Right kidney (tissue), 1 donor: Measurements from ENCODE around the gene CHCHD3.
"Not testable (repeated sequence)": the region's sequence is repeated elsewhere in the genome, so short reads cannot be mapped to it uniquely, and the experiment has no call there.

ENCODE experiments used
- DNase-seq: peaks from one replicate; pipeline ENCODE4 v3.0.0-alpha.2; 2016

The CHCHD3 gene

GRCh38 chr7:132902294-132902693, 179.6 kb downstream of the CHCHD3 start:
- DNase-seq: not testable (repeated sequence)

GRCh38 chr7:132901241-132901640, 180.6 kb downstream of the CHCHD3 start:
- DNase-seq: no peak

DNA sequence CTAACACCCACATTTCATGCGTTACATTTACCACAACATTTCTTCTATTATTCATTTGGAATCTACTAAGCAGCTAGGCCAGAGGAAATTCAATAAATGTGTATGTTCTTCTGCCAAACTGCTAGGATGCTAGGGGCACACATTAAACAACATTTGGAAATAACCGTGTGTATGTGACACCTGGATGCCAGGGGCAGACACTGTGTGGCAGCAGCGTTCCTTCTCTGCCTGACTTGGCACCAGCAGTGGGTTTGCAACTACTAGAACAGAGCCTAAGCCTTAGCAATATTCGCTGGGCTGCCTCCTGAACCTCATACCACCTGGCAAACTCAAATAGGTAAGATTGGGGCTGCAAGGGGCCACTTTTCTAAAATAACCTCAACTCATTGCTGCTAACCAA, 182.1 kb downstream of the CHCHD3 start:
- DNase-seq: no peak

- not testable (repeated sequence) for DNase-seq
Observed at GRCh38 chr7:132898641-132899175, 183.2 kb downstream of the CHCHD3 start.

DNA sequence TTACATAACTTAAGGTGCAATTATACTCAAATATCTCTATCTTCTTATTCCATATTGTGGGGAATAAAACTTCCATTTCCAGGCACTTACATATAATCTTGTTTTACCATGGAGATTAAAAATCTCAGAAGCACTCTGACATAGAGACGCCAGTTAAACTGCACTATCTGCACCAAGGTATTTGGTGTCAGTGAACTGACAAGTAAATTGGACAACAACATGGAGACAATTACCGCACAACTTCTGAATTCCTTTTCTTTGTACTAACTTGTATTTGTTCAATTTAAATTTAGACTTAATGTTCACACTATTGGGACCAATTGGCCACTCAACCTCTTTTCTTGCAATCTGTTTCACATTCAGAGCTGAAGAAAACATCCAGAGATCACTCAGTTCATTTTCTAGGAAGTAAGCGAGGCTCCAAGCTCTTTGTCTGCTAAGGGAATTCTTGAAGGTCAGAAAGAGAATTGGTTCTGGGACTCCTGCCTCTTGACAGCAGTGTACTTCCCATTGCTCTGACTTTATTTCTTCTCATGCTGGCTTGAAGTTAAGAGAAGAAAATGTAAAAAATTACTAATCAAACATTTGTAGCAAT, 184.7 kb downstream of the CHCHD3 start:
- DNase-seq: no peak

DNA sequence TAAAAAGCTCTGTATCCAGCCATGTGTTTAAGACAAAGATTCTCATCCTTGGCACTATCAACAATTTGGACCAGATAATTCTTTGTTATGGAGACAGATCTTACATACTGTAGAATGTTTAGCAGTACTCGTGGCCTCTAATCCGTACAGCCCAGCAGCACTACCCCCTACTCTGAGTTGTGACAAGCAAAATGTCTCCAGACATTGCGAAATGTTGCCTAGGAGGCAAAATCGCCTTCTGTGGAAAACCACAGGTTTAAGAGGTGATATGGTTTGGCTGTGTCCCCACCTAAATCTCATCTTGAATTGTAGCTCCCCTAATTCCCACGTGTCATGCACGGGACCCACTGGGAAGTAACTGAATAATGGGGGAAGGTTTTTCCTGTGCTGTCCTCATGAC, 186.7 kb downstream of the CHCHD3 start:
- DNase-seq: no peak

GRCh38 chr7:132893560-132893959, 188.3 kb downstream of the CHCHD3 start:
- DNase-seq: no peak

DNA sequence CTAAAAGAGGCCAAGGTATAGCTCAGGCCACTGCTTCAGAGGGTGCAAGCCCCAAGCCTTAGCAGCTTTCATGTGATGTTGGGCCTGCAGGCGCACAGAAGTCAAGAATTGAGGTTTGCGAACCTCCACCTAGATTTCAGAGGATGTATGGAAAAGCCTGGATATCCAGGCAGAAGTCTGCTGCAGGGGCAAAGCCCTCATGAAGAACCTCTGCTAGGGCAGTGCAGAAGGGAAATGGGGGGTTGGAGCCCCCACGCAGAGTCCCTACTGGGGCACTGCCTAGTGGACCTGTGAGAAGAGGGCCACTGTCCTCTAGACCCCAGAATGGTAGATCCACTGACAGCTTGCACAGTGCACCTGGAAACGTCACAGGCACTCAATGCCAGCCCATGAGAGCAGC, 189.1 kb downstream of the CHCHD3 start:
- not testable (repeated sequence) for DNase-seq

GRCh38 chr7:132891554-132891953, 190.3 kb downstream of the CHCHD3 start:
- no peak for DNase-seq

- no peak for DNase-seq
Observed at GRCh38 chr7:132882714-132883428, 199.0 kb downstream of the CHCHD3 start.

DNA sequence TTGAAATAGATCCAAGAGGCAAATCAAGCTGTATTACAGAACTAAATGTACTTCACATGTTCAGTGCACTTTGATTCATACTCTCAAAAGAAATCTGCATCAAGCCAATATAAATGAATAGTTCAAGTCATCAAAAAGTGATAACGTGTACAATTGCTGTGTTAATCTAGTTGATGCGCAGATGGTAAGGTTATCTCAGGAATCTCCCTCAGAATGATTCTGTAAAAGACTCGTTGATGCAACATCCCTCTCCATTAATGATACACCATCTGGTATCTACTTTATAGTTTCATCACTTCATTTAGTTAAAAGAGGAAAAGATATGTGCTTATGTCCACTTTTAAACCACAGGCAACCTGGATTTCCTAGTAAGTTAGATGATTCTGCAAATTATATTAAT, 200.6 kb downstream of the CHCHD3 start:
- no peak for DNase-seq

DNA sequence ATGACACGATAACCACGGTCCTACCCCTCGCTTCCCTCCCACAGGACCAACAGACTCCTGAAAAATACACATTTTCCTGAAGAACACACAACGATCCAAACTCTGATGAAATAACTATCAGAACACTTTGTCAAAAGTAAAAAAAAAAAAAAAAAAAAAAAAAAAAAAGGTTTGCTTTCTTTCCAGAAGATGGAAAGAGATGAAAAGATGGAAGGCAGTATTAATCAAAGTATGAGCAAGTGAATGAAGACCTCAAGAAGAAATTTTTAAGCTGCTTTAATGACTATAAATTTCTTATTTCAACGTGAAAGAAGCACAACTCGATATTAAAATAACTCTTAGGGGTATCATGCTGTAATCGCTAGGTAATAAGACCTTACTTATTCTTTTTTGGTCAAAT, 202.3 kb downstream of the CHCHD3 start:
- DNase-seq: no peak

GRCh38 chr7:132878204-132878919, 203.5 kb downstream of the CHCHD3 start:
- no peak for DNase-seq

DNA sequence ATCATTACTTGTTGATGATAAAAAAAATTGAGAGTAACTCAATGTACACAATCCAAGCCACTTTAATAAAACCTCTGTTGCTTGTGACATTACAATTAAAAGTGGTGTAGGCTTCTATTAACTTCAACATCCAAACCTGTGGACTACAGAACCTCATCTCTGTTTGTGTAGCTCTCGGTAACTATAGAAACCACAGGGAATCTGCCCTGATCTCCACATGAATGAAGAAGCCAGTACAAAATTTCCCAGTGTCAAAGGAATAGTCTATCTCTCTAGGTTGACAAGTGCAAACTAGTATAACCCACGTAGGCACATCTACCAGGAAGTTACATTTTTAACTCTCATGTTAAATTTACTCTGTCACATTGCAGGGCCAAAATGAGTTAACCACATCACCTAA, 204.3 kb downstream of the CHCHD3 start:
- no peak for DNase-seq

DNA sequence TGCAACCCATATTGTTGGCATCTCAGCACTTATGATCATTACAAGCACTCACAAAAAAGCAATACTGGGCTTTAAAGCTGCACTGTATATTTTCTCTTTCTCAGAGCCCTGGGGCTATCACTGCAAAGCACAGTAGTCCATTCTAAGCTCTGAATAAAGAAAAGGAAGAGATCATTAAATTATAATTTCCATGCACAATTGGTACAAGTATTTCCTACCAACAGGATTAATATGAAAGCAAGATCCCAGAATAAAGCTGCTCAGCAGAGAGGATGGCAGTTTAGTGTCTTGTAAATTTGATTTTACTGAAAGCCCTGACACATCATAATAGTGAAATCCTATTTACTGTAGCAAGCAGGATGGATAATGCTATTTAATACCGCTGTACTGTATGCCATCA, 205.3 kb downstream of the CHCHD3 start:
- DNase-seq: no peak

GRCh38 chr7:132872034-132872433, 209.9 kb downstream of the CHCHD3 start:
- DNase-seq: no peak

- no peak for DNase-seq
Observed at GRCh38 chr7:132871419-132871818, 210.5 kb downstream of the CHCHD3 start.

DNA sequence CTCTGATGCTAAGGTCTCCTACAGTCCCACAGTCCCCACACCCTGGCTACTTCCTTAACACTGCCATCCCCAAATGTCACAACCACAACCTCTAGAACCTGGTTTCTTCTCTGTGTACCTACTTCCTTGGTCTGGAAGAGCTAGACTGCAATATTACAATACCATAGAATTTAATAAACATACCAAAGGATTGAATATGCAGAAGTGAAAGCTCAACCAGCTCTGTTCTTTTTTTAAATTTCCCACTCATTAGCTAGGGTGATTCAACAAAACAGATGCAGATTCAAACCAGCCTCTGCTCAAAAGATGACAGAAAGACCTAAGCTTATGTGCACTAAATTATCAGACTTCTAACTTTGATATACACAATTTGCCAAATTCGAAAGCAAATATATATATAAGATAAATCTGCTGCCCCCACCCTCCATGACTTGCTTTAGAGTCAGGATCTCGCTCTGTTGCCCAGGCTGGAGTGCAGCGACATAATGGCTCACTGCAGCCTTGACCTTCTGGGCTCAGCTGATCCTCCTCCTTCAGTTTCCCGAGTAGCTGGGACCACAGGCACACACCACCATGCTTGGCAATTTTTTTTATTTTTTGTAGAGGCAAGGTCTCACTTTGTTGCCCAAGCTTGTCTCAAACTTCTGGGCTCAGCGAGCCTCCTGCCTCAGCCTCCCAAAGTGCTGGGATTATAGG, 212.6 kb downstream of the CHCHD3 start:
- DNase-seq: no peak

DNA sequence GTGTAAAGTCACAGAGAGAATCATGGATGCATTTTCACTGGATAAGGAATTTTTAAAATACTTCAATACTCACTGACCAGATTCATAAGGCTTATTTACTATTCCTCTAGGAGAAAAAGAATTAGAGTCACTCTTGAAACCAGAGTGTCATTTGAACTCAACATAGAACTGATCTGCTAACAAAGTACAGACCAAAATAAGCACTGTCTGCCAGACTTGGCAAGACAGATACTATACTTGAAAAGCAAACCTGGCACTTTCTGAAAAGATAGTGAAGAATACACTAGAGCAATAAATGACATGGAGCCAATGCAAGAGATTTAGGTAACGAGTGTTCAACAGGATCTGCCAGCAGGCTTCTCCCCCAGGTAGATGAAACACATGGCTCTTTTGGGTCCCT, 215.3 kb downstream of the CHCHD3 start:
- DNase-seq: no peak

- DNase-seq: no peak
Observed at GRCh38 chr7:132866144-132866531, 215.8 kb downstream of the CHCHD3 start.

DNA sequence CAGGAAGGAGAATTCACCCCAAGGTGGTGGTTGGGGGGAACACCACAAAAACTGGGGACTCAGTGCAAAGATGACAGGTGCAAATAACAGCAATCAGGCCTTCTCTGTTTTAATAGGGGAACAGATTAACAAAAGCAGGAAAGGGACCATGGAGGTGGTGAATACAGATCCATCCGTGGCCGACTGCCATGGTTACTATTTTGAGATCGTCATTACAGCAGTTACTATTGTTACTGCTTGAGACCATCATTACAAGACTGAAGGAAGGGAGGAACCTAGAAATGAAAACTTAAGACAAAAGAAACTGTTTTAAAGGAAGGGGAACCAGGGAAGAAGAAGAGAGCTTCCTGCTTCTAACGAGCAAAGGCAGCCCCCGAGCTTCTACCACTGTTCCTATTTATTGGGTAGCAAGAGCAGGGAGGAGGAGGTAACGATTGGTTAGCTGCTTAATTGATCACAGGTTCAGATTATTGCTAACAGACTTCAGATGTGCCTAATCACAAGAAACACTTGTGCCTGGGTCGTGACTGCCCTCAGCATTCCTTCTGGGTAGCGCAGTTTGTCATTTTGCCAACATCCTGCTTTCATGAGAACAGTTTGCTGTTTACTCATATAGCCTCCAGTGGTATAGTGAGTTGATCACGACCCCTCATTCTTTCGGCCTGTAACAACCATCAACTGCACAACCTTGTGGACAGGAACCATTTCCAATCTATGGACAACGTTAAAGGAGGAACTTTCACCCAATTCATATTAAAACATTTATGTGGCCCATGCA, 216.3 kb downstream of the CHCHD3 start:
- peak; percentile 10 for DNase-seq

GRCh38 chr7:132861940-132862554, 219.8 kb downstream of the CHCHD3 start:
- DNase-seq: no peak
